Heart right ventricle (tissue), 16 donors: ENCODE results near the gene RPS6KA5. TPM values are rescaled to one million over a fixed set of nuclear protein-coding genes. Genes with fewer than 3 reads are reported as not detected.
A peak's percentile ranks its signal among the peaks of the same experiment; 100 is the strongest.
"Not testable (repeated sequence)": the region's sequence is repeated elsewhere in the genome, so short reads cannot be mapped to it uniquely, and the experiment has no call there.

Source experiments
- ATAC-seq, 8 donors: fragments of 200-7000 bp; cut with Tn5 transposase; one replicate each; pipeline ENCODE4 v1.9.1; 2020; ENCODE audit warnings: mild to moderate bottlenecking in 8 of 8, moderate library complexity in 8 of 8, moderate number of reproducible peaks in 1 of 8
- DNase-seq, 2 donors: peaks; one replicate each; pipeline ENCODE4 v3.0.0-alpha.2; 2020
- H3K27ac ChIP-seq, 10 donors: fragments of 200-600 bp; sonication (generic) in 2 of 10; one replicate each; pipeline versions ENCODE4 v1.5.0 to v1.8.0; 2020 to 2022; ENCODE audit warnings: mild to moderate bottlenecking in 3 of 10
- H3K27me3 ChIP-seq, 7 donors: fragments of 200-600 bp; one replicate each; pipeline ENCODE4 v1.8.0; 2021 to 2022; ENCODE audit warnings: mild to moderate bottlenecking in 2 of 7
- H3K36me3 ChIP-seq, 9 donors: fragments of 200-600 bp; sonication (generic) in 1 of 9; one replicate each; pipeline versions ENCODE4 v1.5.0 to v1.8.0; 2020 to 2022; ENCODE audit warnings: mild to moderate bottlenecking in 2 of 9
- H3K4me1 ChIP-seq, 9 donors: fragments of 200-600 bp; sonication (generic) in 1 of 9; one replicate each; pipeline versions ENCODE4 v1.5.0 to v1.8.0; 2020 to 2022; ENCODE audit warnings: mild to moderate bottlenecking in 4 of 9
- H3K4me3 ChIP-seq, 10 donors: fragments of 200-600 bp; sonication (generic) in 2 of 10; one replicate each; pipeline versions ENCODE4 v1.5.0 to v1.8.0; 2020 to 2022; ENCODE audit warnings: mild to moderate bottlenecking in 7 of 10, moderate library complexity in 2 of 10
- H3K9me3 ChIP-seq, 11 donors: fragments of 200-600 bp in 10 of 11; sonication (generic) in 2 of 11; one replicate each; pipeline versions ENCODE4 v1.5.0 to v1.8.0; 2013 to 2022; ENCODE audit warnings: mild to moderate bottlenecking in 2 of 11, control low read depth in 1 of 11, moderate library complexity in 1 of 11
- WGBS, 2 donors: extraction: QIAGEN DNeasy Blood & Tissue Kit; methylation state at CpG; one replicate each; pipeline ENCODE4 v1.1.7; 2013; ENCODE audit warnings: inconsistent platforms in 1 of 2; 5-methylcytosine and 5-hydroxymethylcytosine counted together
- intact Hi-C, 10 donors: fragments of 100-400 bp; cut with DNase I; formaldehyde crosslinking; loops; one replicate each; pipeline versions ENCODE4 v1.11.1 to v1.14.2; 2022
- polyA plus RNA-seq, 2 donors: library from polyadenylated mRNA; stranded (reverse); fragments of 200-250 nt; gene quantifications; one replicate each; pipeline ENCODE4 v1.2.3, GENCODE V29; 2013
- total RNA-seq, 10 donors: library from RNA; stranded (reverse); fragmentation: NEBNext Ultra II Directional in 3 of 10; extraction: Animal tissue kit (Norgen Biotek cat#: 25700) in 3 of 10; gene quantifications; one replicate each; pipeline versions ENCODE4 v1.2.1 to v1.2.4, GENCODE V29; 2021 to 2023
- TF ChIP-seq, protein P1 (sequence below), 9 donors: fragments of 200-600 bp; sonication (generic) in 2 of 9; IDR thresholded peaks; one replicate each; pipeline versions ENCODE4 v1.5.0 to v1.8.0; 2021 to 2022; ENCODE audit warnings: antibody characterized with exemption in 9 of 9, mild to moderate bottlenecking in 5 of 9, moderate library complexity in 1 of 9
- donor health status: Arrhythmogenic right ventricular cardiomyopathy.
- donor health status: ischemic (EF 13 %, LVEDD 7.1; RV severe dilation, severe dysfunction).
- donor health status: healthy with polysubstance abuse.
- donor health status: DM: no; HTN: yes; CAD: no.
- donor health status: DM: no; HTN: no; CAD: no.
- donor health status: ischemic (EF 25% LVEDD 6.9; RV normal size, moderate dysfunction).
- donor health status: ischemic (EF 25% LVEDD 5.7; RV mildly dilated, moderate dysfunction).
- donor health status: healthy.
- donor health status: DM: yes; HTN: yes; CAD: no.
- donor health status: Ischemic cardiomyopathy.
- donor health status: ischemic (EF 35%, LVEDD 5.7; RV mildly dilated, moderate dysfunction).
- donor health status: nonischemic (EF 11% LVEDD 7.7; RV severe dilation, severe dysfunction).
- donor health status: DM: yes; HTN: yes; CAD: no.
- donor health status: PGD.
- donor health status: ischemic (EF 29% LVEDD 5.4; RV normal size, mild dysfunction).
- donor health status: nonischemic (EF 23%, LVEDD 6.1; RV moderate dilation, normal function).

RPS6KA5 gene
- total and polyA plus RNA-seq, 12 donors: 0.84 to 22.5 (median 9.2) TPM

DNA sequence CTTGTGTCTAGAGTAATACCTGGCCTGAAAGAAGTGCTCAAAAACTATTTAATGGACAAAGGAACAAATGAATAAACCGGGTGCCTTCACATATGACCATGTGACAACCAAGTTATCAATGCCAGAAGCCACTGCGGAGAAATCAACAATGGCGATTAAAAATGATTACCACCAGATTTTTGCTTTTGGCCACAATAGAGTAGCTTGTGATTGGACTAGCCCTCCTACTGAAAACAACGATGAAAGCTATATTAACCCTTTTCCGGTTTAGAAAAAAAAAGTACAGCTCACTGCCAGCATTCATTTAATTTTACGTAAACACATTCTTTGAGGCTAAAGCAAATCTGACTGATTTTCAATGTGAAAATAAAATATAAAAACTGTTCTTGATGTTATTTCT lies 202.6 kb downstream of the RPS6KA5 start:
- 86 to 93% methylated on average over 6 of the region's 6 CpGs for WGBS, 2 donors
- no peaks in the 10 kb centered on the region for H3K4me1 ChIP-seq
- H3K27me3 ChIP-seq: no peaks in the 10 kb centered on the region
- H3K4me3 ChIP-seq: no peak overlapping the region
- no peak for ATAC-seq
- intact Hi-C loops: no loop called here
- H3K9me3 ChIP-seq: no peaks in the 10 kb centered on the region
- H3K36me3 ChIP-seq: no peaks in the 10 kb centered on the region
- TF ChIP-seq, protein P1, sequence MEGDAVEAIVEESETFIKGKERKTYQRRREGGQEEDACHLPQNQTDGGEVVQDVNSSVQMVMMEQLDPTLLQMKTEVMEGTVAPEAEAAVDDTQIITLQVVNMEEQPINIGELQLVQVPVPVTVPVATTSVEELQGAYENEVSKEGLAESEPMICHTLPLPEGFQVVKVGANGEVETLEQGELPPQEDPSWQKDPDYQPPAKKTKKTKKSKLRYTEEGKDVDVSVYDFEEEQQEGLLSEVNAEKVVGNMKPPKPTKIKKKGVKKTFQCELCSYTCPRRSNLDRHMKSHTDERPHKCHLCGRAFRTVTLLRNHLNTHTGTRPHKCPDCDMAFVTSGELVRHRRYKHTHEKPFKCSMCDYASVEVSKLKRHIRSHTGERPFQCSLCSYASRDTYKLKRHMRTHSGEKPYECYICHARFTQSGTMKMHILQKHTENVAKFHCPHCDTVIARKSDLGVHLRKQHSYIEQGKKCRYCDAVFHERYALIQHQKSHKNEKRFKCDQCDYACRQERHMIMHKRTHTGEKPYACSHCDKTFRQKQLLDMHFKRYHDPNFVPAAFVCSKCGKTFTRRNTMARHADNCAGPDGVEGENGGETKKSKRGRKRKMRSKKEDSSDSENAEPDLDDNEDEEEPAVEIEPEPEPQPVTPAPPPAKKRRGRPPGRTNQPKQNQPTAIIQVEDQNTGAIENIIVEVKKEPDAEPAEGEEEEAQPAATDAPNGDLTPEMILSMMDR (IDR thresholded peaks at IDR 0.05): no peak
- no peak for DNase-seq
- H3K27ac ChIP-seq: no peak overlapping the region

DNA sequence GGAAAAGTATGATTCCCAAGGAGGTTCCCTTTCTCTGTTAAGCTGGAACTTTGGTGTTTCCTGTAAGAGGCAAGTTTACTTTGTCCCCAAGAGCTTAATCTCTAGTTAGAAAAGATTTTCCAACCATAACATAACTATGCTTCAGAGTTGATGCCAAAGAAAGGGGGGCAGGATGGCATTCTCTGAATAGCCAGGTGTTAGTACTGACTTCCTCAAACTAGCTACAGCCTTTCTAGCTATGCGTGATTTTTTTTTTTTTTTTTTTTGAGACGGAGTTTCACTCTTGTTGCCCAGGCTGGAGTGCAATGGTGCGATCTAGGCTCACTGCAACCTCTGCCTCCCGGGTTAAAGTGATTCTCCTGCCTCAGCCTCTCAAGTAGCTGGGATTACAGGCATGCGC lies 204.3 kb downstream of the RPS6KA5 start:
- ATAC-seq, H3K27me3 ChIP-seq, DNase-seq, H3K9me3 ChIP-seq, intact Hi-C loops, H3K27ac ChIP-seq, H3K4me1 ChIP-seq, H3K4me3 ChIP-seq, H3K36me3 ChIP-seq: not testable (repeated sequence)
- WGBS, 2 donors: 88 to 97% methylated on average over 5 of the region's 5 CpGs

DNA sequence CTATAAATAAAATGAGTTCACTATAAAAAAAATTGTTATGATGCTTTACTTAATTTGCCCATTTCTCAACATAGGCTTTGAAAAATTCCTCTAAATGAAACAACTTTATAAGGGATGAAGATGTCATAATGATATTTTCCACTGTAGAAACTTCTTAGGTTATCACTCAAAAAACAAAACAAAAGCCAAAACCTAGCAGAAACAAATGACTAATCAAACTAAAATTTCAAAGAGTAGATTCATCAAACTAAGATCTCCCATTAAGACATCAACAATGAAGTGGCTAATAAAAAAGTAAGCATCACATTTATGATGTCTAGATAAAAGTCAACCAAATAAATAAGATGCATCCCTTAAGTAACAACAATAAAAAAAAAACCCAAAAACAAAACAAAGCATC lies 207.3 kb downstream of the RPS6KA5 start:
- Histone ChIP-seq H3K27me3 (no peaks in the 10 kb centered on the region), H3K4me3 (no peak overlapping the region), H3K27ac (no peak overlapping the region), H3K4me1 (peaks cover 0 to 25% (median 16%) of the 10 kb centered on the region in 9 donors), H3K36me3 (no peaks in the 10 kb centered on the region), H3K9me3 (no peaks in the 10 kb centered on the region)
- ATAC-seq (no peak), DNase-seq (no peak)
- TF ChIP-seq, protein P1 (IDR thresholded peaks at IDR 0.05): no peak
- intact Hi-C loops: no loop called here

DNA sequence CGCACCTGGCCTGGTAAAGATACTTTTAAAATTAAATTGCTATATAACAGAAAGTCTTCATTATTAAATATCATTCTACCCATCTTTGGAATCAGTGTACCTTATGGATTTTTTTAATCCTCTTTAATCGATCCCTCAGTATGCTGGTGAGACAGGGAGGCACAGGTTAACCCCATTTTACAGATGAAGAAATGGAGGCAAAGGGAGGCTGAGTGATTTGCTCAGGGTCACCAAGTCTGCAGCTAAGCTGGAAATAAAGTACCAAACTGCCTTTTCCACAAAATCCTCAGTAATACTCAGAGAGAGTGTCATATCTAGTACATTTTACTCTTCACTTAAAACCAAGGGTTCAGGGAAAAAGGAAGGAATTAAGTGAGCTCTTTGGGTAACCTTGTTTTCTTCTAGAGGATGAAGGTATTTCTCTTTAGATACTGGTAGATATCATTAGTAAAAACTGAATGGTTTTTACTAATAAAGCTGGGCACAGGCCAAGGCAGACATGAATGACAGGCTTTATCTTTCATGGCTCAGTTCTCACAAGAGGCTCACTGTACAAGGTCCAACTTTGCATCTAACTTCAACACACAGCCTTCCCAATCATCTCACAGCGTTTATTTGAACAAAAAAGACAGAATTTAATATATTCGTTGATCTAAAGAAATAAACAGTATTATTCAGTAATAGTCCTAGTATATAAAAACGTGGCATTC lies 209.0 kb downstream of the RPS6KA5 start:
- no peaks in the 10 kb centered on the region for H3K9me3 ChIP-seq
- H3K27me3 ChIP-seq: no peaks in the 10 kb centered on the region
- ATAC-seq: no peak
- TF ChIP-seq, protein P1 (IDR thresholded peaks at IDR 0.05): no peak
- H3K27ac ChIP-seq: peak overlapping the region in 5 of 10 donors; percentile 13 to 72 (median 53)
- intact Hi-C loops: no loop called here
- no peaks in the 10 kb centered on the region for H3K36me3 ChIP-seq
- DNase-seq: no peak
- H3K4me3 ChIP-seq: no peak overlapping the region
- WGBS, 2 donors: 81% methylated on average over 5 of the region's 5 CpGs
- peaks cover 0 to 25% (median 16%) of the 10 kb centered on the region in 9 donors for H3K4me1 ChIP-seq

DNA sequence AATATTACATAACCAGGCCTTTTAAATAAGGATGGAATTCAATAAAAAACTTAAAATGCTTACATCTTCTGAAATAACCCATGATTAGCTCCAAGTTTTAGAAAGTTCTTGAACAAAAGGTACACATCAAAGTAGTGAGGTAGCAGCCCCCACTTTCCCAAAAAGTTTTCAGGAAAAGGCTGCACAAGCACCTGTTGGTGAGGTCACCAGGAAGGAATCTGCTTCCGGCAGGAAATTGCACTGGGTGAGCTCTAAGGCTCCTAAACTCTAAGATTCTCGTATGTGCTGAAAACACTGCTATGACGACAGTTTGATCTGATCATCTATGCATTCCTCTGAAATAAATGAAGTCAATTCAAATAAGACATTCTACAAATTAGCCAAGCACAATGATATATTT lies 210.0 kb downstream of the RPS6KA5 start:
- peak in 1 of 2 donors; percentile 55 for DNase-seq
- intact Hi-C loops: no loop called here
- H3K9me3 ChIP-seq: no peaks in the 10 kb centered on the region
- H3K4me1 ChIP-seq: peaks cover 0 to 25% (median 16%) of the 10 kb centered on the region in 9 donors
- no peaks in the 10 kb centered on the region for H3K36me3 ChIP-seq
- no peaks in the 10 kb centered on the region for H3K27me3 ChIP-seq
- TF ChIP-seq, protein P1 (IDR thresholded peaks at IDR 0.05): no peak
- peak; percentile 34 to 93 (median 76) for ATAC-seq
- H3K4me3 ChIP-seq: no peak overlapping the region
- H3K27ac ChIP-seq: peak overlapping the region in 6 of 10 donors; percentile 38 to 72 (median 57)
- WGBS, 2 donors: 43 to 44% methylated on average over 3 of the region's 3 CpGs
